SK-N-SH (cell line): ENCODE data around the gene PARVG. TPM values are rescaled to one million over a fixed set of nuclear protein-coding genes. Genes with fewer than 3 reads are reported as not detected.

Experiments
- CTCF ChIA-PET: fragments of 300-600, 350-600 bp; formaldehyde crosslinking; extraction: SDS; loops from one replicate; lab custom pipeline; 2021; lab: Yijun Ruan, JAX
- POLR2A ChIA-PET: fragments of 350-600 bp; sonication (Branson Sonifier 250); formaldehyde crosslinking; extraction: SDS; loops from one replicate; lab custom pipeline; 2020; ENCODE audit warnings: antibody characterized with exemption, inconsistent platforms; lab: Yijun Ruan, JAX
- DNase-seq: peaks from one replicate; pipeline ENCODE4 v3.0.0; 2012
- H2AFZ ChIP-seq: fragments of 200-600 bp; sonication (generic); 2 replicates; pipeline ENCODE4 v1.8.1; 2016; ENCODE audit warnings: antibody characterized with exemption, mild to moderate bottlenecking, low read depth
- H3F3A ChIP-seq: fragments of 200-600 bp; sonication (generic); replicated peaks from 2 replicates; pipeline ENCODE3; 2016; ENCODE audit warnings: antibody characterized with exemption, mild to moderate bottlenecking; ENCODE audit not compliant: insufficient read depth
- H3K27ac ChIP-seq, 2 experiments: fragments of 200-500 bp in 1 of 2; fragments of 200-600 bp in 1 of 2; sonication (Bioruptor generic) in 1 of 2; sonication (generic), shearing (Covaris generic) in 1 of 2; 2 replicates each; pipeline versions ENCODE4 v1.5.1 to v1.6.1; 2014 to 2016; ENCODE audit warnings: low read depth in 2 of 2, inconsistent platforms in 1 of 2, low read length in 1 of 2, mild to moderate bottlenecking in 1 of 2, mixed read lengths in 1 of 2
- H3K27me3 ChIP-seq: fragments of 200-600 bp; sonication (generic), shearing (Covaris generic); 2 replicates; pipeline ENCODE4 v1.6.1; 2016; ENCODE audit warnings: mixed run types; ENCODE audit not compliant: insufficient read depth
- H3K36me3 ChIP-seq, 2 experiments: fragments of 200-500 bp in 1 of 2; fragments of 200-600 bp in 1 of 2; sonication (Bioruptor generic) in 1 of 2; sonication (generic) in 1 of 2; replicated peaks in 1 of 2; 2 replicates each; pipeline versions ENCODE3 to v1.5.1; 2014 to 2016; ENCODE audit warnings: low read length in 1 of 2, mild to moderate bottlenecking in 1 of 2; ENCODE audit not compliant: insufficient read depth in 2 of 2, control insufficient read depth in 1 of 2
- H3K4me1 ChIP-seq, 2 experiments: fragments of 200-500 bp in 1 of 2; fragments of 200-600 bp in 1 of 2; sonication (Bioruptor generic) in 1 of 2; sonication (generic), shearing (Covaris generic) in 1 of 2; 2 replicates each; pipeline versions ENCODE4 v1.5.1 to v1.6.1; 2014 to 2016; ENCODE audit warnings: low read depth in 1 of 2, low read length in 1 of 2, mixed run types in 1 of 2; ENCODE audit not compliant: insufficient read depth in 2 of 2, control insufficient read depth in 1 of 2
- H3K4me2 ChIP-seq: fragments of 200-600 bp; sonication (generic), shearing (Covaris generic); 2 replicates; pipeline ENCODE4 v1.6.1; 2017; ENCODE audit warnings: mixed run types
- H3K4me3 ChIP-seq, 2 experiments: fragments of 200-500 bp in 1 of 2; fragments of 200-600 bp in 1 of 2; sonication (Bioruptor generic) in 1 of 2; sonication (generic), shearing (Covaris generic) in 1 of 2; 2 replicates each; pipeline versions ENCODE4 v1.5.1 to v1.8.1; 2014 to 2016; ENCODE audit warnings: low read depth in 2 of 2, inconsistent platforms in 1 of 2, low read length in 1 of 2, mild to moderate bottlenecking in 1 of 2, mixed read lengths in 1 of 2, moderate library complexity in 1 of 2
- H3K79me2 ChIP-seq: fragments of 200-600 bp; sonication (generic); 2 replicates; pipeline ENCODE4 v1.8.1; 2017; ENCODE audit warnings: mild to moderate bottlenecking; ENCODE audit not compliant: insufficient read depth
- H3K9ac ChIP-seq: fragments of 200-600 bp; sonication (generic); 2 replicates; pipeline ENCODE4 v1.6.1; 2017; ENCODE audit warnings: mixed run types
- H3K9me2 ChIP-seq: fragments of 200-600 bp; sonication (generic); 2 replicates; pipeline ENCODE4 v1.6.1; 2017; ENCODE audit warnings: mixed run types
- H3K9me3 ChIP-seq: fragments of 200-600 bp; sonication (generic); 2 replicates; pipeline ENCODE4 v1.6.1; 2017; ENCODE audit warnings: mixed run types, mild to moderate bottlenecking, moderate library complexity
- H4K20me1 ChIP-seq: fragments of 200-600 bp; sonication (generic); 2 replicates; pipeline ENCODE4 v1.6.1; 2017; ENCODE audit warnings: mild to moderate bottlenecking, mixed run types; ENCODE audit not compliant: insufficient read depth
- CHD2 ChIP-seq: fragments of 150-350 bp; IDR thresholded peaks from 2 replicates; pipeline ENCODE4 v1.6.1; 2018; ENCODE audit warnings: low read length; ENCODE audit not compliant: partially characterized antibody
- CTCF ChIP-seq: fragments of 200-600 bp; sonication (generic); IDR thresholded peaks from 2 replicates; pipeline ENCODE4 v1.6.1; 2017; ENCODE audit warnings: antibody characterized with exemption, mild to moderate bottlenecking, moderate library complexity
- EZH2phosphoT487 ChIP-seq: fragments of 200-600 bp; sonication (generic); IDR thresholded peaks from 2 replicates; pipeline ENCODE4 v1.6.1; 2017; ENCODE audit warnings: low read depth, mixed run types, mild to moderate bottlenecking, antibody characterized with exemption, moderate library complexity, borderline replicate concordance
- FOXM1 ChIP-seq: IDR thresholded peaks from 2 replicates; pipeline ENCODE4 v1.4.0; 2012; ENCODE audit warnings: low read depth, mild to moderate bottlenecking
- GATA2 ChIP-seq: sonication (generic); formaldehyde crosslinking; IDR thresholded peaks from 2 replicates; pipeline ENCODE4 v1.5.0; 2020; ENCODE audit warnings: mild to moderate bottlenecking, missing genetic modification reagents
- IRF3 ChIP-seq: fragments of 150-350 bp; IDR thresholded peaks from 2 replicates; pipeline ENCODE4 v1.6.1; 2016; ENCODE audit warnings: mild to moderate bottlenecking, low read depth, low read length
- MAX ChIP-seq: IDR thresholded peaks from 2 replicates; pipeline ENCODE4 v1.4.0; 2012; ENCODE audit warnings: low read depth
- MXI1 ChIP-seq: IDR thresholded peaks from 2 replicates; pipeline ENCODE4 v1.6.1; 2012; ENCODE audit warnings: mild to moderate bottlenecking, low read depth, low read length, improper control_type of control experiment
- NFIC ChIP-seq: IDR thresholded peaks from 2 replicates; pipeline ENCODE4 v1.4.0; 2012; ENCODE audit warnings: borderline replicate concordance
- REST ChIP-seq: IDR thresholded peaks from 2 replicates; pipeline ENCODE4 v1.6.1; 2012; ENCODE audit warnings: mild to moderate bottlenecking, low read depth, low read length, moderate library complexity
- RXRA ChIP-seq: IDR thresholded peaks from 2 replicates; pipeline ENCODE4 v1.4.0; 2012; ENCODE audit warnings: low read depth, mild to moderate bottlenecking, borderline replicate concordance
- SIN3A ChIP-seq: IDR thresholded peaks from 2 replicates; pipeline ENCODE4 v1.6.1; 2012; ENCODE audit warnings: low read depth, mild to moderate bottlenecking, low read length, moderate library complexity, borderline replicate concordance
- TCF12 ChIP-seq: IDR thresholded peaks from 2 replicates; pipeline ENCODE4 v1.4.0; 2012
- TEAD4 ChIP-seq: IDR thresholded peaks from 2 replicates; pipeline ENCODE4 v1.4.0; 2012; ENCODE audit warnings: mild to moderate bottlenecking, borderline replicate concordance; ENCODE audit not compliant: insufficient read depth
- ZBTB33 ChIP-seq: IDR thresholded peaks from 2 replicates; pipeline ENCODE4 v1.4.0; 2012; ENCODE audit warnings: low read depth, borderline replicate concordance
- WGBS: methylation state at CpG from one replicate; pipeline ENCODE4 v1.1.6; 2017; ENCODE audit warnings: low lambda C conversion rate; 5-methylcytosine and 5-hydroxymethylcytosine counted together
- polyA plus RNA-seq, 3 experiments: library from polyadenylated mRNA; depleted of rRNA; stranded (reverse); fragments of >200 nt; gene quantifications; 2 replicates each; pipeline ENCODE4 v1.2.3, GENCODE V29; 2012

PARVG gene
- polyA plus RNA-seq, 1 of the 3 experiments (the other 2 are of a cell fraction) = 0.05 TPM

GRCh38 chr22:44209343-44209742 lies 28.6 kb downstream of the PARVG start:
- Histone ChIP-seq H3F3A (no peaks in the 10 kb centered on the region), H3K4me3 (no peak overlapping the region), H4K20me1 (no peaks in the 10 kb centered on the region), H3K4me1 (no peaks in the 10 kb centered on the region; a peak in 1 of 4 replicates), H3K27ac (no peak overlapping the region), H3K9ac (no peak overlapping the region), H2AFZ (no peak overlapping the region), H3K27me3 (no peaks in the 10 kb centered on the region), H3K9me3 (no peaks in the 10 kb centered on the region; the same call in 1 of the 2 replicates), H3K9me2 (no peaks in the 10 kb centered on the region), H3K36me3 (no peaks in the 10 kb centered on the region), H3K79me2 (no peaks in the 10 kb centered on the region), H3K4me2 (no peak overlapping the region)
- CTCF ChIA-PET = interaction anchor here (1.8 kb wide), 1 partner anchor 13 kb away, joined by 5 read pairs; no protein-coding TSS in a partner anchor
- POLR2A ChIA-PET = no interaction called here
- TF ChIP-seq REST (no peak), FOXM1 (no peak), RXRA (no peak), EZH2phosphoT487 (no peak), CHD2 (no peak), IRF3 (no peak), GATA2 (CRISPR knock-in tag) (no peak), TCF12 (no peak), NFIC (no peak), ZBTB33 (no peak), MAX (no peak), SIN3A (no peak), TEAD4 (no peak), CTCF (no peak), MXI1 (no peak)
- 31% methylated on average over 3 of the region's 3 CpGs for WGBS
- DNase-seq = no peak
